Activated effector memory CD4-positive, alpha-beta T cell treated with Interleukin-2 at 50 U/mL for 16 hours (primary cell): ENCODE data around the gene PRMT3.
"Not testable (repeated sequence)": the region's sequence is repeated elsewhere in the genome, so short reads cannot be mapped to it uniquely, and the experiment has no call there.

ENCODE experiments used
- DNase-seq: peaks from one replicate; pipeline ENCODE4 v3.0.0-alpha.2; 2020

The PRMT3 gene

DNA sequence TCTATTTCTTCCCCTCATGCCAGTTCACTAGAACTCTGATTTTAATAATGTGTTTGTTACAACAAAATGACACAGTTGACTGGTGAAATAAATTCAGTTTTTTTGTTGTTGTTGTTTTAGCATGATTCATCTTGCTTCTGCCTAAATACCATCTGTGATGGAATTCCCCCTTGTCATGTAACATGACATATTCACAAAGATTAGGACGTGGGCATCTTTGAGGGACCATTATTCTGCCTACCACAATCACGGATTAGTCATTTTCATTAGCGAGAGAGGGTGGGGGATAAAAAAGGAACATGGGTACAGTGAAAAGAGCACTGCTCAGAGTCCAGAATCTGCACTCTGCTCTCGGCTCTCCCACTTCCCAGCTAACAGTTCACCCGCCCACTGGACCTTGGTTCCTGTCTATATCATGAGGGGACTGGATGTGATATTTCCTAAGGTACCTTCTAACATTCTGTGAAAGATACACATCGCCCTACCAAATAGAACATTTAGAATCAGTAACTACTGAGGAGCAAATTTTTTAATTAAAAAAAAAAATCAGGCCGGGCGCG lies 12.7 kb upstream of the PRMT3 start:
- no peak for DNase-seq

DNA sequence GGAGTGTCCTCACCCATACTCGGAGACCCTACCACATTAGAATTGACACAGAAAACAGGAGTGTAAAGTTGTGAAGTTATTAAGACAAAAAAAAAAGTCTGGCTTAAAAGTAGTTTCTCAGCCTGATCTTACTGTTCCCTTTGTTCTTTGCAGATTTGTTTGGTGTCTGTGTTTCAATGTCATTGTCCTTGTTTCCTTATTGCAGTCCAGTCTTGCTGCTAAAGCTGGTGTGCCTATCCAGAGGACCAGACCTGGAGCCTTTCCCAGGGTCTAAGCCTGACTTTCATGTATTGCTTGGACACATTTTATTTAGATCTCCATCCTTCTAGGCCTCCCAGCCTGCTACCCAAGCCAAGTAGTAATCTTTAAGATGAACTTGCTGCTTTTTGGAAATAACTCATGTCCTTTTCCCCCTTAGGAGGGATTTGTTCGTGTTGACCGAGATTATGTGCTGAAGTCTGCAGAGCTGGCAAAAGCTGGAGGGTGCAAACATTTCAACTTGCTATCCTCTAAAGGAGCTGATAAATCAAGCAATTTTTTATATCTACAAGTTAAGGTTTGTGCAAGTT lies 11.3 kb upstream of the PRMT3 start:
- no peak for DNase-seq

DNA sequence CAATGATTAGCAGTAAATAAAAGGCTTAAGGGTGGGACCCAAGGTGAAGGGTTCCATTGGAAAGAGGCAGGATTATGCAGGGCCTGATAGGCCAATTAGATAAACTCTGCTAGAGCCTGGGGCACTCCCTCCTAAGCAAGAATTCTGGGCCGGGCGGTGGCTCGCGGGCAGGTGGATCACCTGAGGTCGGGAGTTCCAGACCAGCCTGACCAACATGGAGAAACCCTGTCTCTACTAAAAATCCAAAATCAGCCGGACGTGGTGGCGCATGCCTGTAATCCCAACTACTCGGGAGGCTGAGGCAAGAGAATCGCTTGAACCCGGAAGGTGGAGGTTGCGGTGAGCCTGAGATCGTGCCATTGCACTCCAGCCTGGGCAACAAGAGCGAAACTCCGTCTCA lies 1.5 kb upstream of the PRMT3 start:
- not testable (repeated sequence) for DNase-seq

DNA sequence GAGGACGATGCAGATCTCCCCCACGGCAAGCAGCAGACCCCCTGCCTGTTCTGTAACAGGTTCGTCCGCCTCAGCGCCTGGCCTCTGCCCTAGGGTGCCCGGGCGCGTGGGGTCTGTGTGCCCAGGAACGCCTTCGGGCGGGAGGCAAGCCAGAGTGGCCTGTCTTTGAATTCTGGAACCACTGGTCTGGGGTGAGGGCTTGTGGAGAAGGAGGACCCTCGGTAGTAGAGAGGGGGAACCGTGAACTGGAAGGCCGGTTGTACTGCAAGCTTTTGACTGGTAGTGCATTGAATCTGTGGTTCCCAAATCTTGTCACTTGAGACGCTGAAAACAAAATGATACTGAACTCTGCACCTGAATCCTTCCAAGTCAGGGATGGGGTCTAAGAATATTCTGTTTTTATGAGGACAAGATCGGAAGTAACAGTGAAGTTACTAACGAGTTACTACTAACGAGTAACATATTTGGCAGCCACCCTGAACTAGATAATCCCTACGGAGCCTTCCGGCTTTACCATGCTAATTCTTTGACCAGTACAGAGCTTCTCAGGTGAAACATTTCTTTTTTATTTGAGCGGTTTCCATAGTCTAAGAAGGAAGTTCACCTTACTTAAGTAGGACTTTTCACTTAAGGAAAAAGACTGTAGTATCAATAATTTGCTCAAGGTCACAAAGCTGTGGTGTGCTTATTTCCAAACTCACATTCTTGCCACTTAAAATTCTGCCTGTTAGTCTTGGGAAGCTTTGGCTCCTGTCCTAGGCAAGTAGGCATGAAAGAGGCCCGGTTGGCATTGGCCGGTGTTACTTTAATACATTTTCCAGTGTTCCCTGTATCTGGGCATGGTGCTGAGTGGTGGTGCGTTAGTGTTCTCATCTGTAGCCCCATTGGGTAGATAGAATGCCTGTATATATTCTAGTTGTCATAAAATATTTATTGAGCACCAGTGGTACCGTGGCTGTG lies 860 bp downstream of the PRMT3 start:
- no peak for DNase-seq

- DNase-seq = no peak
These were observed 9.8 kb downstream of the PRMT3 start for GRCh38 chr11:20397281-20397680.

DNA sequence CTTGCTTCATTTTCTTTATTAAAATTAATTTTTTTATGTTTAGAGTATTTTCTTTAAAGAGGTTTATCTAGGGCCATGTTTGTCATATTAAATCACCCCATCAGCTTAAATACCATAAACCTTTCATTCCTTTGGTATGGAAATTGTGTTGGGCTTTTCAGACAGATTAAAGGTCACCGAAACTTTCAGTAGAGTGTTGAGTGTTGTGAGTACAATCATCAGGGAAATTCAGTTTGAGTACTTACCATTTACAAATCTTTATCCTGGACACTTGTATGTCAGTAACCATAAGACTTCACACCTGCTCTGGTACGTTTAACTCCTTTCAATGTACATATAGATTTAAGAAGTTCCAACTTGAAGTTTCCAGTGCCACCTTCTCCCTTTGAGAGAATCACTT lies 12.0 kb downstream of the PRMT3 start:
- no peak for DNase-seq

DNA sequence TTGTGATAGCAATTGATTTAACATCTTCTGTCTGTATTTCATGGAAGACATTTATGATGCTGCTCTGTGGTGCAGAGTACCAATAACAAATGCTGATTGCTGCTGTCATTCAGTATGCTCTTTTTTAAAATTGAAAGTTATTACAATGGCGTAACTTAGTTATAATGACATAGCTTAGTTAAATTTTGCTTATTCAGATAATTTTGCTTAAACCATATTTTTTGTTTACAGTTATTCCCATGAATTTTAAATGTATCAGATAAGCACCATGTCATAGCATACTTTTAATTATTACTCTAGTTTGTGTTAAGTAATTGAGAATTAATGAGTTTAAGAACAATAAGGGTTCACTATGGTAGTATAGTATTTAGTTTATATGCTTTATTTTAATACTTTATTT lies 15.5 kb downstream of the PRMT3 start:
- no peak for DNase-seq

GRCh38 chr11:20406484-20406883 lies 19.0 kb downstream of the PRMT3 start:
- no peak for DNase-seq

GRCh38 chr11:20407344-20407743 lies 19.8 kb downstream of the PRMT3 start:
- no peak for DNase-seq

DNA sequence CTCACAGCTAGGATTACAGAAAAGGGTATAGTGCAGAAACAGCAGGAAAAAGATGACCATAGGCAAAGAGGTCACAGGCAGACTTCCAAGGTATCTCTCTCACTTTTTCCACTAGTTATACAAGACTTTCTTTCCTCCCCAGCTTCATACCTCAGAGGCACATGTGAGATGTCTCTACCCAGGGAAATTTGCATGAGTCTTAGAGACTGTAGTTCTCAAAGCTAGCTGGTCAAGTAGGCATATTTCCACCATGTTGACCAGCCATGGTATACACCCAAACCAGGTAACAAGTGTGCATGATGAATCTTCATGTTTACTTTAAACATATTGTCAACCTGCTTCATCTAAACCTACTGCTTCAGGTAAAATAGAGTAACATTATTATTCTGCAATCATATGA lies 27.9 kb downstream of the PRMT3 start:
- DNase-seq = no peak

GRCh38 chr11:20417771-20418170 lies 30.3 kb downstream of the PRMT3 start:
- no peak for DNase-seq

DNA sequence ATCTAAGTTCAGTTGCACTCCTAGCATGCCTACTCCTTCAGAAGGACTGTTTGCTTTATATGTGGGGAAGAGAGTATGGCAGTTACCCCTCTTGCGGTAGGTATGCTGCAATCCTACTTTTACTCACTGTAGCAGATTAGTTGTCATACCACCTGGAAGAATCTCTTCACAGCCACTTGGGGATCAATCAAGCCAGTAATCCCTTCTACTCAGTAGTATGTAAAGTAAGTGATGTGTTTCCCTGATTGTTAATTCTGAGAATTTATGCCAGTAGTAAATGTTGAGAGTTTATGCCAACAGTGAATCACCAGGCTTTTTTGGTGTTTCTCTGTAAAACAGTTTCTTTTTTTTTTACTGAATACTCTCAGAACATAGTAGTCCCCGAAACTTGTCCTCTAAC lies 34.4 kb downstream of the PRMT3 start:
- DNase-seq = no peak

GRCh38 chr11:20429216-20429615 lies 41.7 kb downstream of the PRMT3 start:
- DNase-seq = no peak

- no peak for DNase-seq
These were observed 51.1 kb downstream of the PRMT3 start for GRCh38 chr11:20438637-20439036.

DNA sequence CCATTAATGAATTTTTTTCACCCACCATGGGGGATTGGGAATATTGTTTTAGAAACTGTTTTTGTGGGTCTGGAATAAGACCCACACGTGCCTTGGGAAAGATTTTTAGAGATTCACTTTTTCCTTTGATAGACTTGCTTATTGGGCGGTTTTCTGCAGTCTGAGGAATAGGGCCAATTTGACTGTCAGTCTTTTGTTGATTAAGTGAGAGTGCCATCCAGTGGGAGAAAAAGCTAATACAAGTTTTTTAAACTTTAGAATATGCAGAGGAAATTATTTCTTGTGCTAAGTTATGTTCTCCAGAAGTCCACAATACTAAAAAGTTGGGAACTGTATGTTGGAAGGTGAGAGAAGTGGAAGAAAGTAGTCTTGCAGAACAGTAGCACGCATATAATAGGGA lies 56.1 kb downstream of the PRMT3 start:
- DNase-seq = no peak

DNA sequence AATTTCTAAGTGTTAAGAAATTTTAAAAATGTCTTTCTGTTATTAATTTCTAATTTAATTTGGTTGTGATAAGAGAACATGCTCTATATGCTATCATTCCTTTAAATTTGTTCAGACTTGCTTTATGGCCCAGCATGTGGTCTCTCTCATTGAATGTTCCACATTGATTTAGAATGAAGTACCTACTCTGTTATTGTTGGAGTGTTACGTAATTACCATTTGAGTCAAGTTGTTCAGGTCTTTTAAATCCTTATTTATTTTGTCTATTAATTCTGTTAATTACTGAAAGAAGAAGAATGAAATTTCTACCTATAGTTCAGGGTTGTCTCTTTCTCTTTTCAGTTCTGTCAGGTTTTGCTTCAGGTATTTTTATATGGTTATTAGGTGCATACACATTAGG lies 57.0 kb downstream of the PRMT3 start:
- no peak for DNase-seq

DNA sequence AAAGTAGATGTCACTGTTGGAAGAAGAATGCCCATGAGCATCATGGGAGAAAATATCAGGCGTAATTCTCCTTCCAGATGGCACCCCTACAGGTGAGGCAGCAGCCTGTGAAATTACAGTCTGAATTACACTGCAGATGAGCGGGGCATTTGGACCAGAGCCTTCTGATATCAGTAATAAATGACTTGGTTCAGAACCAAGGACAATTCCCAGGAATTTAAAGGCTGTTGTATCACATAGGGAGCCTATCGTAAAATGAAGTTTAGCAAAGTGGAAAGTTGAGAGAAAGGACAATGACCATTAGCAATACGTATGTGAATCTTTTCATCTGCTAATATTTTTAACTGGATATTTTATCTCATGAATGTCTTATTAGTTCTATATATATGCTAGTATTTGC lies 61.3 kb downstream of the PRMT3 start:
- DNase-seq = no peak

DNA sequence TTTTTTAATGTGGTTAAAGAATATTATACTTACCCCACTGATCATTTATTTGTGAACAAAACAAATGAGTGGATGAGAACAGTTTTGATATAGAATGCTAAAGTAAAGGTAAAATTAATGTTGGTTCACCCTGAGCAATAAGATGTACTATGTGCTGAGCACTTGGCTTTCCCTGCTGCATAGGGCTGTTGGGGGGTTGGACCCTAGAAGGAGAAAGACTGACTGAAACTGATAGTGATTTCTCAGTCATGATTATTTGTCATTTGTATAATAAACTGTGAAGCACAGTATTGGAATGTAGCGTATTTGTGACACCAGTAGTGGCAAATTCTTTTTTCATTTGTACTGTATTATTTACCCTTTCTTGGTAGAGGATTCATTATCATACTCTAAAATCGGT lies 63.3 kb downstream of the PRMT3 start:
- no peak for DNase-seq

GRCh38 chr11:20451568-20451967 lies 64.1 kb downstream of the PRMT3 start:
- DNase-seq = no peak

GRCh38 chr11:20452585-20452984 lies 65.1 kb downstream of the PRMT3 start:
- no peak for DNase-seq

GRCh38 chr11:20453657-20454316 lies 66.3 kb downstream of the PRMT3 start:
- DNase-seq = no peak

GRCh38 chr11:20457001-20457799 lies 69.7 kb downstream of the PRMT3 start:
- DNase-seq = no peak
